Stimulated activated CD8-positive, alpha-beta memory T cell treated with anti-CD3 and anti-CD28 coated beads, Interleukin-15, amount 100 ng/mL, for 1 hour (primary cell): ENCODE results near the gene NR1D2.

Source experiments
- DNase-seq: peaks from one replicate; pipeline ENCODE4 v3.0.0-alpha.2; 2020; ENCODE audit warnings: low read depth

The NR1D2 gene

DNA sequence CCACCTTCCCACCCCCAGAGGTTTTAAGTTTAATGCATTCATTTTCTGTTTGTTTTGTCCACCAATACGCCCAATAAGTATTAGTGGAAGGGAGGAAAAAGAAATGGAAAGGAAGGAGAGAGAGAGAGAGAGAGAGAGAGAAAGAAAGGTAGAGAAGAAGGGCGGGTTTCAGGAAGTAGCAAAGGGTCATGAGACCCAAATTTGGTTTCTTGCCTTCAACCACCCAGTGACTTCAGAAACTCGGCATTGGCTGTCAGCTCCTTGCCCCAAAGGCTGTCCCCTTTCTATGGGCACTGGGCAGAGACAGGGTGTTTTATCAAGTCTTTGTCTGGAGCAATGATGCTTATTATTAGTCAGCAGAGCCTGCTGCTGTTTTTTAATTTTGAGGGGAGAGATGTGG is 13.5 kb upstream of the NR1D2 start:
- no peak for DNase-seq

DNA sequence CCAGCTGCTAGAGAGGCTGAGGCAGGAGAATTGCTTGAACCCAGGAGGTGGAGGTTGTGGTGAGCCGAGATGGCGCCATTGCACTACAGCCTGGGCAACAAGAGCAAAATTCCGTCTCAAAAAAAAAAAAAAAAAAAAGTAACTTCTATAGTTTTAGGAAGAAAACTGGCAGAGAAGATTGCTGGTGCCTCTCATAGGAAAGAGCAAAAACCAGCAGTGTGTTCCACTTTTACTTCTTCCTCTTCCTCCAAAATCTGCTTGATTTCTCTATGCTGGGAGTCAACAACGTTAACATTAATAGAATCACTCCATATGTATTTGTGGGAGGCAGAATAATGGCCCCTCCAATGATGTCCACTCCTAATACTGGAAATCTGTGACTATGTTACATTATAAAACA is 12.5 kb upstream of the NR1D2 start:
- no peak for DNase-seq

GRCh38 chr3:23934253-23934652 is 10.8 kb upstream of the NR1D2 start:
- no peak for DNase-seq

DNA sequence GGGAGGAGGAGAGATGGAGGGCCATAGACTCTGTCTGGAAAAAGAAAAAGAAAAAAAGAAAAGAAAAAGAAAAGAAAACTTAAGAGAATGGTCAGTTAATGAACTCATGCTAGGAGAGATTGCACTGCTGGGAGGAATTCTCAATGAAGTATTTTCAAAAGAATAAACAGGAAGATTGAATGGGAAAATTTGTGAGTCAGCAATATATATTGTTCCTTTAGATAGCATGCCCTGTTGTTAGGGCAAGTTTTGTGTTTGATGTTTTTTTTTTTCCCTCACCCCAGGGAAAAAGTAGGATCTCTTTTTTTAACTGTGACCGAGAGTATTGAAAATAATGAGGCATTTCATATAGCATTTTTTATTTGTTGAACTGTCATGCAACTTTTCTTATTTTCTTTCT is 7.8 kb upstream of the NR1D2 start:
- no peak for DNase-seq

DNA sequence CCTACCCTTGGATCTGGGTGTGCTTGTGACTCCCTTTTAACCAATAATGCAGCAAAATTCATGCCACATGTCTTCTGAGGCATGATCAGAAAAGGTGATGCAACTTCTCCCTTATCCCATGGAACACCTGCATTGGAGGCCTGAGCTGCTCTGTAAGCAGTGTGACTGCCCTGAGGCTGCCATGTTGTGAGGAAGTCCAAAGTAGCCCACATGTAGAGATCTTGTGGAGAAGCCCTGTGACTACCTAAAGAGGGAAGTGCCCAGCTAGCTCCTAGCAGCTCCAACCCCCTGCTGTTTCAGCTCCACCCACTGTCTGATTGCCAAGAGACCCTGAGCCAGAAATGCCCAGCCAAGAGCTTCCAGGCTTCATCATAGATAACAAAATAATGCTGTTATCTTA is 6.4 kb upstream of the NR1D2 start:
- no peak for DNase-seq

- DNase-seq = no peak
Measured at GRCh38 chr3:23940775-23941174, 4.3 kb upstream of the NR1D2 start.

DNA sequence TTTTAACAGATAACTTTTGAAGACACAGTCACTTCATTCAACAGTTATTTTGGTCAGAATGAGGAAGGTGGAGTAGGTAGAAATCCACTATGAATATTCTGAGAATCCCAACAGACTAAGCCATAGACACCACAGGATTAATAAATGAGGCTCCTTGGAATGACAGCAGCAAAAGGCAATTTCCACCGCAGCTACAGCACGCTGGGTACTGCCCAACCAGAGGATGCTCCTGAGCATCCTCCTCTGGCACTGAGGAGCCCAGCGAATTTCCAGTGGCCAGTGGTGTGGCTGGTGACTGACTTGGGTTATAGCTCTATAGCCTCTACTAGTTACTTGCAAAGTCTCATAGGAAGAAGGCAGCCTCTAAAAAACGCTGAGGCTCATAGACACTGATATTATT is 3.6 kb upstream of the NR1D2 start:
- no peak for DNase-seq

GRCh38 chr3:23942546-23942945 is 2.5 kb upstream of the NR1D2 start:
- no peak for DNase-seq

GRCh38 chr3:23944007-23944783 is 891 bp upstream of the NR1D2 start:
- DNase-seq = no peak

DNA sequence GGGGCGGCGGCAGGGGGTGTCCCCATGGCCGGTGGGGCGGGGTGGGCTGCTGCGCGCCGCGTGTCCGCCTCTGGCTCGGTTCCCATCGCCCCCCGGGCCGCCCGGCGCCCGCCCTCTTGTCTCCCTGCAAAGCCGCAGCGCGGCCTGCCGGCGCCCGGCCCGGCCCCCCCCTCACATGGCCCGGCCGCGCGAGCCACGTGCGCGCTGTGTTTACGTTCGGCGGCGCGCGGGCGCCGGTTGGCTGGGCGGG is 502 bp downstream of the NR1D2 start:
- DNase-seq = no peak

- DNase-seq = peak; percentile 93
Measured at GRCh38 chr3:23945913-23946687, 1.0 kb downstream of the NR1D2 start.

DNA sequence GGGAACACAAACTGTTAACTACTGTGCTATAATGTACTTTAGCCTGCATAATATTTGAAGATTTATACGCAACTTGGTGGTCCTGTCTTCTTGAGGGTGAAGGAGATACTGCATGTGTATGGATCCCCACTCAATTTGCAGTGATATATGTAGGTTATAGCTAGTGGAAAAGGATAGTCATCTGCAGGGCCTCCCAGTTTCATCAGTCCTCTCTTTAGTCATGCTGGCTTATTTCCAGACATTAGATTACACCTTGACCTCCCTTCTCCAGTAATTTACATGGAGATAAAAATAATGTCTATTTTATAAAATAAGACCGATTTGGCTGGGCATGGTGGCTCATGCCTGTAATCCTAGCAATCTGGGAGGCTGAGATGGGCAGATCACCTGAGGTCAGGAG is 3.7 kb downstream of the NR1D2 start:
- no peak for DNase-seq

DNA sequence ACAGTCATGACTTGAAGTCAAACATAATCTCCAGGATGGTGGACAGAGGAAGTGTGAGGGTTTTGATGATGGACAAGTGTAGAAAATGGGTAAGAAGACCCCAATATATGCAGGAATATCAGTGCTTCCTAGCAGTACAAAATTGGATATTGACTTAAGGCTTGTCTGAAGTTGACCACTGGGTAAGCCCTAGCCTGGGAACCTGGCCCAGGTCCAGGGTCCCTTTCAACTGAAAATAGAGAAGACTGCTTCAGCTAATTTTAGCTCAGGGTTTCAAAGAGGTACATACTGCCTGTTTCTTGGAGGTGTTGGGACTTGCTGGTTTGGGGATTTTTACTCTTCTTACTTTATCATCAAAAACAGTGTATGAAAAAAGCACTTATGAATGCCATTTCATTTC is 4.7 kb downstream of the NR1D2 start:
- DNase-seq = no peak

DNA sequence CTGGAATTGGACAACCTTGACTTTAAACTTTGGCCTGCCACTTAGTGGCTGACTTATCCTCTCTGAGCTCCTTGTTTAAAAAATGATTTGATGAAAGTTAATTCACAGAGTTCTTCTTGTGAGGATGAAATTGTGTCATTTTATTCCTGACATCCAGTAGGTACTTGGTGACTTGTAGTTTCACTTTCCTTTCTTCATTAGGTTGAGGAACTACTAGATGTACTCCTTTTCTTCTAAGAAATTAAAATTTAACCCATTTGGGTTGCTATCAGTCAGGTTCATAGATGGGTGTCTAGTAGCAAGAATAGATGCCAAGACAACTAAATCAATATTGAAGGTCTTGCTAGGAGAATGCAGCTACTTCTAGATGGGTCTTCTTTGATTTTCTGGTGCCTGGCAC is 5.2 kb downstream of the NR1D2 start:
- no peak for DNase-seq

GRCh38 chr3:23952646-23953045 is 7.6 kb downstream of the NR1D2 start:
- no peak for DNase-seq

GRCh38 chr3:23953523-23953922 is 8.4 kb downstream of the NR1D2 start:
- DNase-seq = no peak

- DNase-seq = no peak
Measured at GRCh38 chr3:23954144-23954543, 9.1 kb downstream of the NR1D2 start.

DNA sequence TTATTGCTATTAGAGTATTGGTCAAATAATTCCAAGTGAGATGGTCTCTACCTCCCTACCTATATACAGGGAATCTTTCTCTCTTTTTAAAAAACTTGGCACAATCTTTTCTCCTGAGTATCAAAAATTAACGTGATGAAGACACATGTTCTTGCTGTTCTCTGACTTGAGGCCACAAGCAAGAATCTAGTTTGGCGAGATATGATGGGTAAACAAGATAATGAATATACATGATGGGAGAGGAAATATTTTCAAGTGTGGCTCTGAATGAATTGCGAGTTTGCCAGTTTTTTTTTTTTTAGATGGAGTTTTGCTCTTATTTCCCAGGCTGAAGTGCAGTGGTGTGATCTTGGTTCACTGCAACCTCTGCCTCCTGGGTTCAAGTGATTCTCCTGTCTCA is 11.6 kb downstream of the NR1D2 start:
- DNase-seq = no peak

DNA sequence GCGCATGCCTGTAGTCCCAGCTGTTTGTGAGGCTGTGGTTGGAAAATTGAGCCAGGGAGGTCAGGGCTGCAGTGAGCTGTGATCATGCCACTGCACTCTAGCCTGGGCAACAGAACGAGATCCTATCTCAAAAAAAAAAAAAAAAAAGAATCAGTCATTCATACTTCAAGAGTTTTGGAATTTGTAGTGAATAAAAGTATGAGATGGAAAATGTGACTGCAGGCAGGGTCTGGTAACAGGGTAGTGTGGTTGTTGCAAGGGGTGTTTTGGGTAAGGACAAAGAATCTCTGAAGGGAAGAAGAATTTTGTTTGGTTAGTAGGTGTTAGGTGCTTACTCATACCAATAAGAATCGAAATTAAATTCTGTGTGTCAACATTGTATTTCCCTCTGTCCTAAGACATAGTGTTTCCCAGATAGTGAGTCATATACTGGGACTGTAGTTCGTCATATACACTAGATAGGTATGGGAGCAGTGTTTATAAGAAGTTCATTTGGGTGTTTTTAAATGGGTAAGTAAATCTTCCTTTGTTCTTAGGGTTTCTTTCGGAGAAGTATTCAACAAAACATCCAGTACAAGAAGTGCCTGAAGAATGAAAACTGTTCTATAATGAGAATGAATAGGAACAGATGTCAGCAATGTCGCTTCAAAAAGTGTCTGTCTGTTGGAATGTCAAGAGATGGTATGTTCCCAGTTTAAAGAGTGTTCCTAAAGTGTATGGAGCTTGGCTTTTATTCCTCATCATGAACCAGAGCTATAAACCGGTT is 14.2 kb downstream of the NR1D2 start:
- no peak for DNase-seq

- DNase-seq = no peak
Measured at GRCh38 chr3:23960649-23961048, 15.6 kb downstream of the NR1D2 start.

DNA sequence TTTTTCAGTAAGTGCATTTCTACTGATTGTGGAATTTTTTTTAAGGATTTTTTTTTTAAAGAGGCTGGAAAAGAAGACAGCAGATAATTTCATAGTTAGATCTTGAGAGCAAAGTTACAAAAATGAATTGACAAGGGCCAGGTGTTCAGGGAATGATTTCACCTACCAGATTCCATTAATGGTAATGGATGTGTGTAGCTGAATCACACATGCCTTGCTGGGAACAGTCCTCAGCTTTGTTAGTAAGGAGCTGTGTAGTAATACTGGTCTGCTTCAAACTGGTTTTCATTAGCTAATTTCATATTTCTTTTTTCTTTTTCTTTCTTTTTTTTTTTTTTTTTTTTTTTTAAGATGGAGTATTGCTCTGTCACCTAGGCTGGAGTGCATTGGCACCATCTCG is 16.0 kb downstream of the NR1D2 start:
- DNase-seq = no peak

DNA sequence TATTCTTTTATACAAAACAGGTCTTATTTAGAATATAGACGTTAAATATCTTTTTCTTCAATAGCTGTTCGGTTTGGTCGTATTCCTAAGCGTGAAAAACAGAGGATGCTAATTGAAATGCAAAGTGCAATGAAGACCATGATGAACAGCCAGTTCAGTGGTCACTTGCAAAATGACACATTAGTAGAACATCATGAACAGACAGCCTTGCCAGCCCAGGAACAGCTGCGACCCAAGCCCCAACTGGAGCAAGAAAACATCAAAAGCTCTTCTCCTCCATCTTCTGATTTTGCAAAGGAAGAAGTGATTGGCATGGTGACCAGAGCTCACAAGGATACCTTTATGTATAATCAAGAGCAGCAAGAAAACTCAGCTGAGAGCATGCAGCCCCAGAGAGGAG is 16.8 kb downstream of the NR1D2 start:
- DNase-seq = no peak

- DNase-seq = no peak
Measured at GRCh38 chr3:23964537-23965235, 19.6 kb downstream of the NR1D2 start.
